NOMO-1 treated with dmso at 0.1 percent for 144 hours (cell line): ENCODE data around the gene IRX2.

Experiments used
- DNase-seq: peaks from one replicate; lab custom pipeline; 2025; ENCODE audit not compliant: unreplicated experiment; lab: John Stamatoyannopoulos, UW

Gene IRX2

GRCh38 chr5:2719332-2719731 lies 32.1 kb downstream of the IRX2 start:
- DNase-seq = no peak

GRCh38 chr5:2718115-2718514 lies 33.4 kb downstream of the IRX2 start:
- no peak for DNase-seq

GRCh38 chr5:2715856-2716255 lies 35.6 kb downstream of the IRX2 start:
- DNase-seq = no peak

- DNase-seq = no peak
Observed at GRCh38 chr5:2714805-2715204, 36.7 kb downstream of the IRX2 start.

GRCh38 chr5:2714026-2714425 lies 37.5 kb downstream of the IRX2 start:
- no peak for DNase-seq

GRCh38 chr5:2711446-2712425 lies 39.7 kb downstream of the IRX2 start:
- DNase-seq = no peak

GRCh38 chr5:2710910-2711309 lies 40.6 kb downstream of the IRX2 start:
- no peak for DNase-seq

GRCh38 chr5:2709976-2710689 lies 41.3 kb downstream of the IRX2 start:
- DNase-seq = no peak

- DNase-seq = no peak
Observed at GRCh38 chr5:2708751-2709150, 42.7 kb downstream of the IRX2 start.

- no peak for DNase-seq
Observed at GRCh38 chr5:2708132-2708531, 43.3 kb downstream of the IRX2 start.

- no peak for DNase-seq
Observed at GRCh38 chr5:2705861-2706260, 45.6 kb downstream of the IRX2 start.

- no peak for DNase-seq
Observed at GRCh38 chr5:2704806-2705645, 46.5 kb downstream of the IRX2 start.

- no peak for DNase-seq
Observed at GRCh38 chr5:2704111-2704510, 47.4 kb downstream of the IRX2 start.

- DNase-seq = no peak
Observed at GRCh38 chr5:2703615-2704014, 47.9 kb downstream of the IRX2 start.

GRCh38 chr5:2703041-2703440 lies 48.4 kb downstream of the IRX2 start:
- DNase-seq = no peak

GRCh38 chr5:2702096-2702879 lies 49.2 kb downstream of the IRX2 start:
- no peak for DNase-seq

- DNase-seq = no peak
Observed at GRCh38 chr5:2701592-2701991, 49.9 kb downstream of the IRX2 start.

- no peak for DNase-seq
Observed at GRCh38 chr5:2700876-2701275, 50.6 kb downstream of the IRX2 start.

GRCh38 chr5:2699686-2700085 lies 51.8 kb downstream of the IRX2 start:
- no peak for DNase-seq

GRCh38 chr5:2699231-2699630 lies 52.2 kb downstream of the IRX2 start:
- no peak for DNase-seq

- no peak for DNase-seq
Observed at GRCh38 chr5:2698581-2698980, 52.9 kb downstream of the IRX2 start.
